HL-60 (cell line): Measurements from ENCODE around the gene EGFL8.

ENCODE experiments used
- GABPA ChIP-seq: IDR thresholded peaks from 2 replicates; pipeline ENCODE4 v1.6.1; 2012; ENCODE audit warnings: low read depth
- POLR2AphosphoS5 ChIP-seq: IDR thresholded peaks from 2 replicates; pipeline ENCODE4 v1.6.1; 2012; ENCODE audit warnings: low read depth
- SPI1 ChIP-seq: IDR thresholded peaks from 2 replicates; pipeline ENCODE4 v1.6.1; 2012; ENCODE audit warnings: low read depth, mild to moderate bottlenecking, borderline replicate concordance
- TF ChIP-seq, protein P1 (sequence below): IDR thresholded peaks from one replicate; pipeline ENCODE4 v1.5.1; 2011; ENCODE audit warnings: low read length, control low read depth, inconsistent platforms; ENCODE audit not compliant: insufficient read depth
- TF ChIP-seq, protein P2 (sequence below): IDR thresholded peaks from 2 replicates; pipeline ENCODE4 v1.6.1; 2012; ENCODE audit warnings: low read depth; ENCODE audit not compliant: insufficient replicate concordance

DNA sequence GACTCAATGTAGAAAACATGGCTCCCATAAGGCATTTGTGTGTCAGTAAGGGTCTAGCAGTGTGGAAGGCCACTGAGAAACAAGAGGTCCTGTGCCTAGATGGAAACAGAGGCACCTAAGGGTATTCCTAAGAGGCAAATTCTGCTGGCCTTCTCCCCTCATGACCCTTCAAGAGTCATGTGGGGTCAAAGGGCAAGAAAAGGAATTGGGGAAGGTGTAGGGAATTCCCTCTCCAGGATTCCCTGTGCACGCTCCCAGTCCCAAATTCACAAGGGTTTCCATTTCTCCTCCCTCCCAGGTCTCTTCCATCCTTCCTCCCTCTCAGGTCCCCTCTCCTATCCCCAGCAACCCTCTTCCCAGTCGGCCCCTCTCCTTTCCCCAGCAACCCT is 10.9 kb downstream of the EGFL8 start:
- TF ChIP-seq POLR2AphosphoS5 (no peak), SPI1 (no peak), GABPA (no peak)
- TF ChIP-seq, protein P1, sequence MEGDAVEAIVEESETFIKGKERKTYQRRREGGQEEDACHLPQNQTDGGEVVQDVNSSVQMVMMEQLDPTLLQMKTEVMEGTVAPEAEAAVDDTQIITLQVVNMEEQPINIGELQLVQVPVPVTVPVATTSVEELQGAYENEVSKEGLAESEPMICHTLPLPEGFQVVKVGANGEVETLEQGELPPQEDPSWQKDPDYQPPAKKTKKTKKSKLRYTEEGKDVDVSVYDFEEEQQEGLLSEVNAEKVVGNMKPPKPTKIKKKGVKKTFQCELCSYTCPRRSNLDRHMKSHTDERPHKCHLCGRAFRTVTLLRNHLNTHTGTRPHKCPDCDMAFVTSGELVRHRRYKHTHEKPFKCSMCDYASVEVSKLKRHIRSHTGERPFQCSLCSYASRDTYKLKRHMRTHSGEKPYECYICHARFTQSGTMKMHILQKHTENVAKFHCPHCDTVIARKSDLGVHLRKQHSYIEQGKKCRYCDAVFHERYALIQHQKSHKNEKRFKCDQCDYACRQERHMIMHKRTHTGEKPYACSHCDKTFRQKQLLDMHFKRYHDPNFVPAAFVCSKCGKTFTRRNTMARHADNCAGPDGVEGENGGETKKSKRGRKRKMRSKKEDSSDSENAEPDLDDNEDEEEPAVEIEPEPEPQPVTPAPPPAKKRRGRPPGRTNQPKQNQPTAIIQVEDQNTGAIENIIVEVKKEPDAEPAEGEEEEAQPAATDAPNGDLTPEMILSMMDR: no peak
- TF ChIP-seq, protein P2, sequence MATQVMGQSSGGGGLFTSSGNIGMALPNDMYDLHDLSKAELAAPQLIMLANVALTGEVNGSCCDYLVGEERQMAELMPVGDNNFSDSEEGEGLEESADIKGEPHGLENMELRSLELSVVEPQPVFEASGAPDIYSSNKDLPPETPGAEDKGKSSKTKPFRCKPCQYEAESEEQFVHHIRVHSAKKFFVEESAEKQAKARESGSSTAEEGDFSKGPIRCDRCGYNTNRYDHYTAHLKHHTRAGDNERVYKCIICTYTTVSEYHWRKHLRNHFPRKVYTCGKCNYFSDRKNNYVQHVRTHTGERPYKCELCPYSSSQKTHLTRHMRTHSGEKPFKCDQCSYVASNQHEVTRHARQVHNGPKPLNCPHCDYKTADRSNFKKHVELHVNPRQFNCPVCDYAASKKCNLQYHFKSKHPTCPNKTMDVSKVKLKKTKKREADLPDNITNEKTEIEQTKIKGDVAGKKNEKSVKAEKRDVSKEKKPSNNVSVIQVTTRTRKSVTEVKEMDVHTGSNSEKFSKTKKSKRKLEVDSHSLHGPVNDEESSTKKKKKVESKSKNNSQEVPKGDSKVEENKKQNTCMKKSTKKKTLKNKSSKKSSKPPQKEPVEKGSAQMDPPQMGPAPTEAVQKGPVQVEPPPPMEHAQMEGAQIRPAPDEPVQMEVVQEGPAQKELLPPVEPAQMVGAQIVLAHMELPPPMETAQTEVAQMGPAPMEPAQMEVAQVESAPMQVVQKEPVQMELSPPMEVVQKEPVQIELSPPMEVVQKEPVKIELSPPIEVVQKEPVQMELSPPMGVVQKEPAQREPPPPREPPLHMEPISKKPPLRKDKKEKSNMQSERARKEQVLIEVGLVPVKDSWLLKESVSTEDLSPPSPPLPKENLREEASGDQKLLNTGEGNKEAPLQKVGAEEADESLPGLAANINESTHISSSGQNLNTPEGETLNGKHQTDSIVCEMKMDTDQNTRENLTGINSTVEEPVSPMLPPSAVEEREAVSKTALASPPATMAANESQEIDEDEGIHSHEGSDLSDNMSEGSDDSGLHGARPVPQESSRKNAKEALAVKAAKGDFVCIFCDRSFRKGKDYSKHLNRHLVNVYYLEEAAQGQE: no peak
